Mucosa of rectum (tissue), 2 donors: ENCODE results near the gene FNBP1.
"Not testable (repeated sequence)": the region's sequence is repeated elsewhere in the genome, so short reads cannot be mapped to it uniquely, and the experiment has no call there.

Experiments
- H3K27ac ChIP-seq, 2 donors: one replicate each; pipeline ENCODE4 v1.7.0; 2013; ENCODE audit warnings: inconsistent platforms in 2 of 2, low read depth in 2 of 2, low read length in 2 of 2
- H3K27me3 ChIP-seq, 2 donors: one replicate each; pipeline ENCODE4 v1.7.0; 2013; ENCODE audit warnings: low read length in 2 of 2; ENCODE audit not compliant: control insufficient read depth in 2 of 2, insufficient read depth in 2 of 2
- H3K36me3 ChIP-seq, 2 donors: one replicate each; pipeline ENCODE4 v1.7.0; 2013; ENCODE audit warnings: low read length in 2 of 2; ENCODE audit not compliant: control insufficient read depth in 2 of 2, insufficient read depth in 2 of 2
- H3K4me1 ChIP-seq, 2 donors: one replicate each; pipeline ENCODE4 v1.7.0; 2013; ENCODE audit warnings: low read length in 2 of 2, mild to moderate bottlenecking in 1 of 2; ENCODE audit not compliant: control insufficient read depth in 2 of 2, insufficient read depth in 2 of 2
- H3K4me3 ChIP-seq, 2 donors: one replicate each; pipeline ENCODE4 v1.7.0; 2013; ENCODE audit warnings: low read length in 2 of 2
- H3K9ac ChIP-seq, 2 donors: one replicate each; pipeline ENCODE4 v1.7.0; 2013; ENCODE audit warnings: low read length in 2 of 2, low read depth in 1 of 2, mild to moderate bottlenecking in 1 of 2
- H3K9me3 ChIP-seq, 2 donors: one replicate each; pipeline ENCODE4 v1.7.0; 2013; ENCODE audit warnings: low read length in 2 of 2; ENCODE audit not compliant: control insufficient read depth in 2 of 2
- donor health status: healthy.
- donor health status: Normal muscosa, but diverticular disease.

Gene FNBP1

DNA sequence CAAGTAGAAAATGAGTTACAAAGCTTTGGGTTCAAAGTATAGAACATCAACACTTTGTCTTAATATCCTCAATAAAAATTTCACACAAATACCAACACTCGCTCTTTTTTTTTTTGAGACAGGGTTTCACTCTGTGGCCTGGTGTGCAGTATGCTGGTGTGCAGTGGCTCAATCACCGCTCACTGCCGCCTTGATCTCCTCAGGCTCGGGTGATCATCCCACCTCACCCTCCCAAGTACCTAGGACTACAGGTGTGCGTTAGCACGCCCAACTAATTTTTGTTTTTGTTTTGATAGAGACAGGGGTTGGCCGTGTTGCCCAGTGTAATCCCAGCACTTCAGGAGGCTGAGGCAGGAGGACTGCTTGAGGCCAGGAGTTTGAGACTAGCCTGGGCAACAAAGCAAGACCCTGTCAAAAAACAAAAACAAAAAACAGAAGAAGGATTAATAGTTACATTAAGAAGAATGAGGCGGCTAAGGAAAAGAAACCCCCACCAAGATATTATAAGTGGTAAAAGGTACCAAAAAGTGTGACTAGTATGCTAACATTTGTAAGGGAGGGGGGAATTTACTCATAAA, 20.3 kb downstream of the FNBP1 start:
- Histone ChIP-seq H3K27me3 (no peaks in the 10 kb centered on the region), H3K9ac (no peak overlapping the region), H3K4me3 (no peak overlapping the region), H3K9me3 (no peaks in the 10 kb centered on the region), H3K27ac (no peak overlapping the region), H3K36me3 (no peaks in the 10 kb centered on the region), H3K4me1 (peaks cover 0 to 8% of the 10 kb centered on the region in 2 donors)

DNA sequence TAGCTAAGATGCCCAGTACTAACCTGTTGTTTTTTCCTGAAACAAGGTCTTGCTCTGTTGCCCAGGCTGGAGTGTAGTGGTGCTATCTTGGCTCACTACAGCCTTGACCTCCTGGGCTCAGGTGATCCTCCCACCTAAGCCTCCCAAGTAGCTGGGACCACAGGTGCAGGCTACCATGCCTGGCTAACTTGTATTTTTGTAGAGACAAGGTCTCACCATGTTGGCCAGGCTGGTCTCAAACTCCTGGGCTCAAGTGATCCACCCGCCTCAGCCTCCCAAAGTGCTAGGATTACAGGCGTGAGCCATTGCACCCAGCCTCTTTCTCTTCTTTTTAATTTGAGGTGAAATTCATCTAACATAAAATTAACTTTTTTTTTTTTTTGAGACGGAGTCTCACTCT, 21.1 kb downstream of the FNBP1 start:
- H3K9ac ChIP-seq, H3K27me3 ChIP-seq, H3K9me3 ChIP-seq, H3K4me3 ChIP-seq, H3K36me3 ChIP-seq, H3K27ac ChIP-seq, H3K4me1 ChIP-seq: not testable (repeated sequence)

DNA sequence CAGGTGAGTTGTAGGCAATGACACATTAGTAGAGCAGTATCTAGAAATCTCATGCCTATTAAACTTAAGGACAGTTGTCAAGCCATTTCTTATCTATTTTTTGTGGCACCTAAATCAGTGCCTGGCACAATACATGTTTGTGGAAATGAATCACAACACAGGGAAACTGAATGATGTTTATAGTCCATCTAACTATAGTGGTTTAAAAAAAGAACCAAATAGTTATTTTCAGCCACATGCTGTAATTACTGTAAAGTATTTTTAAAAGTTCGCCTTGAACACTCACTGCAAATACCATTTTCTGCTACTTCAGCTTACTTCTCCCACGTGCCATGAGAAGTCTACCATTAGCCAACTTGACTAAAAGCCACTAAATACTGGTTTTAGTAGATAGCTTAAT, 21.9 kb downstream of the FNBP1 start:
- Histone ChIP-seq H3K4me3 (no peak overlapping the region), H3K4me1 (peaks cover 0 to 5% of the 10 kb centered on the region in 2 donors), H3K27me3 (no peaks in the 10 kb centered on the region), H3K36me3 (no peaks in the 10 kb centered on the region), H3K9ac (no peak overlapping the region), H3K9me3 (peaks cover 0 to under 1% of the 10 kb centered on the region in 2 donors), H3K27ac (no peak overlapping the region)

DNA sequence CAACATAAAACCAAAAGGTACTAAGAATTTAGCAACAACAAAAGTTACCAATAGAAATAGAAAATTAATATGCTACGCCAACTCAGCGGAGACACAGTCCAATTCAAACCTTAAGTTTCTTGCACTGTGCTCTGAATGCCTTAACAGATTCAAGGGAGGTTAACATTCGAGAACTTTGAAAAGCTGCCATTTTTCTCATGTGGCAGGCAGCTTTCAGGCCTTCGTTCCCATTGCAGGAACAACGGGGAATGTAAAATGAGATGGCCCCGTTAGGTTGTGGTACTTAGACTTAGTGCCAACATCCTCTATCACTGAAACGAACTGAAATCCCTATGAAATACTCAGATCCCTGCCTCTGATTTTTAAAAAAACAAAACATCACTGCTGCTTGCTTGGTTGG, 22.4 kb downstream of the FNBP1 start:
- no peaks in the 10 kb centered on the region for H3K36me3 ChIP-seq
- H3K27ac ChIP-seq: no peak overlapping the region
- H3K9ac ChIP-seq: no peak overlapping the region

DNA sequence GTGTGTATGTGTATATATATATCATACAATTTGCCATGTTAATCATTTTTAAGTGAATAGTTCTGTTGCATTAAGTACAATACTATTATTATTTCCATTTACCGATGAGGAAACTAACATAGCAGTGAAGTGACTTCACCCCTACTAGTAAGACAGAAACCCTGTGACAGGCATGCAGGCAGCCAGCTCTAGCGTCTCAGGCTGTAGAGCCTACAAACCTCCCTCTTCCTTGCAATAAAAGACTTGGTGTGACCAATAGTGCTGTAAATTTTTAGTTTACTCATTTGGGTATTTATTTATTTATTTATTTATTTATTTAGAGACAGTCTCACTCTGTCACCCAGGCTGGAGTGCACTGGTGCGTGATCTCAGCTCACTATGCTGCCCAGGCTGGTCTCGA, 24.7 kb downstream of the FNBP1 start:
- peaks cover 0 to 1% of the 10 kb centered on the region in 2 donors for H3K4me1 ChIP-seq
- no peaks in the 10 kb centered on the region for H3K36me3 ChIP-seq
- H3K27ac ChIP-seq: no peak overlapping the region
- no peak overlapping the region for H3K9ac ChIP-seq
- no peaks in the 10 kb centered on the region for H3K27me3 ChIP-seq
- H3K9me3 ChIP-seq: peaks cover 0 to 2% of the 10 kb centered on the region in 2 donors
- H3K4me3 ChIP-seq: no peak overlapping the region

More for the DNA sequence above, 22.4 kb downstream of the FNBP1 start:
- Histone ChIP-seq H3K27me3 (no peaks in the 10 kb centered on the region), H3K4me1 (peaks cover 0 to 5% of the 10 kb centered on the region in 2 donors), H3K4me3 (no peak overlapping the region), H3K9me3 (peaks cover 0 to 2% of the 10 kb centered on the region in 2 donors)

DNA sequence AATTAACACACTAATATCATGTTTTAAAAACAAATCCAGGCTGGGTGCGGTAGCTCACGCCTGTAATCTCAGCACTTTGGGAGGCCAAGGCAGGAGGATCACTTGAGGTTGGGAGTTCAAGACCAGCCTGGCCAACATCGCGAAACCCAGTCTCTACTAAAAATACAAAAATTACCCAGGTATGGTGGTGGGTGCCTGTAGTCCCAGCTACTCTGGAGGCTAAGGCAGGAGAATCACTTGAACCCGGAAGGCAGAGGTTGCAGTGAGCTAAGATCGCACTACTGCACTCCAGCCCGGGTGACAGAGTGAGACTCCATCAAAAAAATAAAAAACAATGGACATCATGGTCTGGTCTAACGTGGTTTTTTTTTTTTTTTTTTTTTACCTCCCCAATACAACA, 25.5 kb downstream of the FNBP1 start:
- not testable (repeated sequence) for H3K4me1 ChIP-seq, H3K9me3 ChIP-seq, H3K27me3 ChIP-seq, H3K36me3 ChIP-seq, H3K4me3 ChIP-seq, H3K9ac ChIP-seq, H3K27ac ChIP-seq

DNA sequence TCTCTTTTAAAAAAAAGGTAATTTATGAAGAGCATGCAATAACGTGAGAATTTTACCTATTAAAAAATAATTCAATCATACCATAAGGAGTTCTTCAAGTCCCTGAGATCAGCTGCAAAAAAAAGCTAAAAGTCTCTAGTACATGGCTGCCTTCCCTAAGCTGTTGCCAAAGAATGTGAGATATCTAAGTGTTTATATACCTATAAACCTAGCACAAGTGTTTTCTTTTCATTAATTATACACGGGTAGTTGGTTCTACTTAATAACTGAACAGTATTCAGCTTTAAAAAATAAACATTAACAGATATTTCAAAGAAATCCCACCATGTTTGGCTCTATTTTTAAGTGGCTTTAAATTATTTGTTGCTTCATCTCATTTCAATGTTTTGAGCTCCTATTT, 25.9 kb downstream of the FNBP1 start:
- no peak overlapping the region for H3K9ac ChIP-seq
- H3K27ac ChIP-seq: no peak overlapping the region

DNA sequence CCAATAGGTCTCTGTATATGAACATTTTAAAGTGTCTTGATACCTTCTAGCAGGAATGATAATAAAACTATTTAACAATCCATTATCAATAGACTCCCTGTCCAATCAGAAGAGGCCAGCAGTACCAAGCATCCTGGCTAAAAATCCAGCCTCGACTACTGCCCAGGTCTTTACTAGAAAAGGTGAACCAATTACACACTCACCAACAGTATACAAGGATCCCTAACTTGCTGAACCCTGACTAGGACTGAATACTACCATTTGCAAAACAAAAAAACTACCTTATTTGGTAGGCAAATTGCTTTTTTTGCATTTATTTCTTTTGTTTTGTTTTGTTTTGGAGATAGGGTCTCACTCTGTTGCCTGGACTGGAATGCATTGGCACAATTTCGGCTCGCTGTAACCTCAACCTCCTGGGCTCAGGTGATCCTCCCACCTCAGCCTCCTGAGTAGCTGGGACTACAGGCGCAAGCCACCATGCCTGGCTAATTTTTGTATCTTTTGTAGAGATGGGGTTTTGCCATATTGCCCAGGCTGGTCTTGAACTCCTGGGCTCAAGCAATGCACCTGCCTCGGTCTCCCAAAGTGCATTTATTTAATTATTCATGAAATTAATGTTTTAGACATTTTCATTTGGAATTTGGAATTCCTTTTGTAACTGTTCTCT, 27.5 kb downstream of the FNBP1 start:
- Histone ChIP-seq H3K4me1 (no peaks in the 10 kb centered on the region), H3K27ac (no peak overlapping the region), H3K36me3 (no peaks in the 10 kb centered on the region), H3K9me3 (peaks cover 0 to 2% of the 10 kb centered on the region in 2 donors), H3K9ac (no peak overlapping the region), H3K27me3 (no peaks in the 10 kb centered on the region), H3K4me3 (no peak overlapping the region)

More for the DNA sequence above, 25.9 kb downstream of the FNBP1 start:
- H3K36me3 ChIP-seq: no peaks in the 10 kb centered on the region
- H3K27me3 ChIP-seq: no peaks in the 10 kb centered on the region
- no peak overlapping the region for H3K4me3 ChIP-seq
- H3K9me3 ChIP-seq: peaks cover 0 to 2% of the 10 kb centered on the region in 2 donors
- no peaks in the 10 kb centered on the region for H3K4me1 ChIP-seq

DNA sequence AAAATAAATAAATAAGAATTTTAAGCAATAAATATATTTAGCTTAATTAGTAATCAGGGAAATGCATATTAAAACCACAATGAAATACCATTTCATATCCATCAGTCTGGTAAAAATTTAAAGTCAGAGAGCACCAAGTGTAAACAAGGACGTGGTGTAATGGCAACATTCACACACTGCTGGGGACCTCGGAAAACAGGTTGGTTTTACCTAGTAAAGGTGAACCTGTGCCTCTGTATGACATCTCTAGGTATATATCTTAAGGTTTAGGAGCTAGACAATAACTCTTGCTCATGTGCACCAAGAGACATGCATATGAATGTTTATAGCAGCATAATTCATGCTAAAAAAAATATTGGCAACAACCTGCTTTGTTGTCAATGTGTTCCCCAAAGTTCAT, 29.7 kb downstream of the FNBP1 start:
- H3K9me3 ChIP-seq: peaks cover 0 to 2% of the 10 kb centered on the region in 2 donors
- no peaks in the 10 kb centered on the region for H3K36me3 ChIP-seq
- no peak overlapping the region for H3K9ac ChIP-seq
- H3K4me3 ChIP-seq: no peak overlapping the region
- H3K27me3 ChIP-seq: no peaks in the 10 kb centered on the region
- H3K27ac ChIP-seq: no peak overlapping the region
- H3K4me1 ChIP-seq: peaks cover 0 to 3% of the 10 kb centered on the region in 2 donors

DNA sequence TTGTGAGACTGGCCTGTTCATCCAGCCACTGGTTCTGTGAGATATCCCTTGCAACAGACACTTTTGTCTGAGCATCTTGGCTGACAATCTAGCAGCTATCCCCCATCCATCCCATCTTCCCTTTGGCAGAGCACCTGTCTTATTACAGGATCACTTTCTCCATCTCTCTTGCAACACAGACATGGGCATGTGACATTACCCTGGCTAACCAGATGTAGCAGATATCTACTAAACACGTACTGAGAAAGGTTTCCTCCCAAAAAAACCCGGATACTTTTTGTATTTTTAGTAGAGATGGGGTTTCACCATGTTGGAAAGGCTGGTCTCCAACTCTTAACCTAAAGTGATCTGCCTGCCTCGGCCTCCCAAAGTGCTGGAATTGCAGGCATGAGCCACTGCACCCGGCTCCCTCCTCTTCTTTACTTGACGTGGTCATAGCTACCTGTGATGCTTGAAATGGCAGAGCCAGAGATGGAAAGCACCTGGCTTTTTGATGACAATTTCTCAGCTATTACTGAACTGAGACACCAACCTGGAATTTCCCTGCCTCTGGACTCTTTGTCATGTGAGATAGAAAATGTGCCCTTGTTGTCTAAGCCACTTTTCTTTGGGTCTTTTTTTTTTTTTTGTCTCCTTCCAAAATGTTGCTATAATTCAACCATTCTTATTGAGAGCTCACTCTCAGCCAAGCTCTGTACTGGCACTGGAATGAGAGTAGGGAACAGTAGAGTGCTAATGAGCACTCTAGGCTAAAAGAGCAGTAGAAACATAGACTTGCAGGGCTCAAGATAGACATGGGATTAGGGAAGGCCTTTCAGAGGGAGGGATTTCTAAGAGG, 32.6 kb downstream of the FNBP1 start:
- Histone ChIP-seq H3K4me1 (peaks cover 0 to 3% of the 10 kb centered on the region in 2 donors), H3K27ac (peak overlapping the region in 1 of 2 donors; percentile 20), H3K36me3 (no peaks in the 10 kb centered on the region)

More for the DNA sequence above, 32.6 kb downstream of the FNBP1 start:
- no peak overlapping the region for H3K9ac ChIP-seq
- no peaks in the 10 kb centered on the region for H3K9me3 ChIP-seq
- no peak overlapping the region for H3K4me3 ChIP-seq
- no peaks in the 10 kb centered on the region for H3K27me3 ChIP-seq
